HepG2 (cell line): Measurements from ENCODE around the gene MYOF. TPM values are rescaled to one million over a fixed set of nuclear protein-coding genes. Genes with fewer than 3 reads are reported as not detected.

ENCODE experiments used
- ATAC-seq: fragments of 200-7000 bp; cut with Tn5 transposase; 3 replicates; pipeline ENCODE4 v1.9.1; 2020; ENCODE audit warnings: mild to moderate bottlenecking, moderate library complexity
- BruUV-seq: library from RNA; stranded (reverse); fragments of 400-500 nt; replicated peaks from 2 replicates; lab custom pipeline; 2021; lab: Mats Ljungman, UMichigan
- CTCF ChIA-PET: fragments of 300-600 bp; formaldehyde crosslinking; extraction: SDS; loops from one replicate; lab custom pipeline; 2021; ENCODE audit warnings: low total read pairs, inconsistent platforms, low intra/inter-chr PET ratio; lab: Yijun Ruan, JAX
- POLR2A ChIA-PET: fragments of 350-600 bp; sonication (Branson Sonifier 250); formaldehyde crosslinking; loops from one replicate; lab custom pipeline; 2020; ENCODE audit warnings: antibody characterized with exemption, inconsistent platforms; lab: Yijun Ruan, JAX
- DNase-seq: peaks from one replicate; pipeline ENCODE4 v3.0.0-alpha.2; 2015; ENCODE audit warnings: low spot score
- FAIRE-seq: peaks from 3 replicates; lab custom pipeline; 2011; peaks lifted over from hg19 to GRCh38; lab: Jason Lieb, UNC
- H2AFZ ChIP-seq: one replicate; pipeline ENCODE4 v1.6.1; 2011; ENCODE audit warnings: low read length, inconsistent platforms
- H3K27ac ChIP-seq: fragments of 300-600 bp; 3 replicates; pipeline ENCODE4 v1.8.0; 2011; ENCODE audit warnings: mixed run types, mild to moderate bottlenecking, mixed read lengths, low read length, inconsistent platforms; ENCODE audit not compliant: insufficient read depth; ENCODE audit errors: extremely low read length
- H3K27me3 ChIP-seq, 2 experiments: fragments of 200-600 bp in 1 of 2; 2 replicates in 1 of 2; 3 replicates in 1 of 2; pipeline versions ENCODE4 v1.6.0 to v1.8.0; 2011; ENCODE audit warnings: low read length in 2 of 2, mild to moderate bottlenecking in 2 of 2, moderate library complexity in 2 of 2, inconsistent platforms in 1 of 2; ENCODE audit not compliant: insufficient read depth in 2 of 2, control insufficient read depth in 1 of 2
- H3K36me3 ChIP-seq, 2 experiments: fragments of 200-600 bp in 1 of 2; replicated peaks in 1 of 2; 2 replicates in 1 of 2; 3 replicates in 1 of 2; pipeline versions ENCODE4 v1.5.1 to v1.8.0; 2011; ENCODE audit warnings: low read length in 2 of 2, inconsistent platforms in 1 of 2; ENCODE audit not compliant: insufficient read depth in 2 of 2, control insufficient read depth in 1 of 2
- H3K4me1 ChIP-seq: 2 replicates; pipeline ENCODE4 v1.5.1; 2012; ENCODE audit warnings: low read length, inconsistent platforms; ENCODE audit not compliant: insufficient read depth
- H3K4me2 ChIP-seq: 2 replicates; pipeline ENCODE4 v1.6.0; 2011; ENCODE audit warnings: low read depth, low read length, inconsistent platforms
- H3K4me3 ChIP-seq, 3 experiments: fragments of 200-600 bp in 1 of 3; sonication (generic), shearing (Covaris generic) in 1 of 3; replicated peaks in 1 of 3; 2 replicates each; pipeline ENCODE4 v1.5.1; 2011 to 2016; ENCODE audit warnings: low read length in 3 of 3, inconsistent platforms in 2 of 3, low read depth in 2 of 3, mild to moderate bottlenecking in 2 of 3, control low read depth in 1 of 3, mixed read lengths in 1 of 3; ENCODE audit not compliant: insufficient read depth in 1 of 3
- H3K79me2 ChIP-seq: one replicate; pipeline ENCODE4 v1.6.1; 2011; ENCODE audit warnings: low read length, inconsistent platforms; ENCODE audit not compliant: insufficient read depth
- H3K9ac ChIP-seq: 2 replicates; pipeline ENCODE4 v1.6.0; 2011; ENCODE audit warnings: mild to moderate bottlenecking, low read depth, low read length, inconsistent platforms; ENCODE audit not compliant: insufficient read depth
- H3K9me3 ChIP-seq: 2 replicates; pipeline ENCODE4 v1.5.1; 2012; ENCODE audit warnings: mild to moderate bottlenecking, low read length
- H4K20me1 ChIP-seq: 2 replicates; pipeline ENCODE4 v1.6.0; 2011; ENCODE audit warnings: inconsistent platforms, mild to moderate bottlenecking, low read length, moderate library complexity; ENCODE audit not compliant: insufficient read depth
- CERS6 ChIP-seq: sonication (generic); formaldehyde crosslinking; IDR thresholded peaks from 2 replicates; pipeline ENCODE4 v1.5.0; 2020; ENCODE audit warnings: missing genetic modification reagents
- GATA4 ChIP-seq: sonication (generic); IDR thresholded peaks from 2 replicates; pipeline ENCODE4 v1.6.1; 2016; ENCODE audit warnings: antibody characterized with exemption, low read depth, borderline replicate concordance
- HNF4A ChIP-seq: sonication (generic); formaldehyde crosslinking; IDR thresholded peaks from 2 replicates; pipeline ENCODE4 v1.4.0; 2020; ENCODE audit warnings: missing genetic modification reagents
- IRX3 ChIP-seq: sonication (generic); formaldehyde crosslinking; IDR thresholded peaks from 2 replicates; pipeline ENCODE4 v1.8.1; 2023; ENCODE audit warnings: mild to moderate bottlenecking, low read depth, missing genetic modification reagents, borderline replicate concordance
- YEATS2 ChIP-seq: sonication (generic); formaldehyde crosslinking; IDR thresholded peaks from 2 replicates; pipeline ENCODE4 v1.4.0; 2020; ENCODE audit warnings: missing genetic modification reagents, borderline replicate concordance
- ZNF543 ChIP-seq: sonication (generic); formaldehyde crosslinking; IDR thresholded peaks from 2 replicates; pipeline ENCODE4 v1.4.0; 2020; ENCODE audit warnings: mild to moderate bottlenecking, missing genetic modification reagents
- WGBS: methylation state at CpG from one replicate; pipeline ENCODE4 v1.1.6; 2017; ENCODE audit warnings: low lambda C conversion rate; 5-methylcytosine and 5-hydroxymethylcytosine counted together
- in situ Hi-C: cut with HindIII; loops from 2 replicates; pipeline ENCODE4 v1.10.0; 2017; ENCODE audit warnings: low pct_unique_long_range_greater_than_20kb; ENCODE audit not compliant: extremely low pct_ligation_motif_present
- intact Hi-C: fragments of 100-400 bp; cut with micrococcal nuclease; formaldehyde crosslinking; loops from one replicate; pipeline ENCODE4 v1.10.0; 2022; ENCODE audit not compliant: unreplicated experiment
- polyA plus RNA-seq, 8 experiments: library from polyadenylated mRNA; depleted of rRNA in 3 of 8; stranded (reverse) in 7 of 8; unstranded in 1 of 8; fragments of >200 nt; fragmentation: Illumina TruSeq in 4 of 8; extraction: Trizol in 4 of 8; gene quantifications; 2 replicates each; pipeline versions ENCODE4 v1.2.1 to v1.2.3, GENCODE V29; 2011 to 2016; ENCODE audit warnings: low read depth in 4 of 8, missing spikeins in 1 of 8, mixed read lengths in 1 of 8; ENCODE audit not compliant: insufficient read depth in 1 of 8
- total RNA-seq, 5 experiments: library from RNA; depleted of rRNA; stranded (reverse); fragments of >200 nt; fragmentation: Illumina TruSeq; extraction: Trizol; gene quantifications; 2 replicates each; pipeline ENCODE4 v1.2.3, GENCODE V29; 2016; ENCODE audit warnings: low read depth in 1 of 5

MYOF gene
- total and polyA plus RNA-seq, 2 of the 13 experiments (the other 11 are each of a cell fraction or from before 2014, with no cell fraction given) = 0.18 to 0.42 TPM

- H3K79me2 ChIP-seq = no peaks in the 10 kb centered on the region
- in situ Hi-C loops = loop anchor here (5.0 kb wide), 1 partner anchor 102 kb away; the partner anchor contains the start of gene MYOF
- TF ChIP-seq YEATS2 (CRISPR knock-in tag) = no peak
- TF ChIP-seq ZNF543 (CRISPR knock-in tag) = no peak
- no peak for TF ChIP-seq IRX3 (CRISPR knock-in tag)
- TF ChIP-seq CERS6 = no peak
- no peak for TF ChIP-seq GATA4
- no peak for TF ChIP-seq HNF4A (CRISPR knock-in tag)
- TF ChIP-seq, all 625 proteins: peak for 0
- BruUV-seq = no TSS peak
- H3K27me3 ChIP-seq = no peaks in the 10 kb centered on the region; a peak in 1 of 5 replicates
- H3K9ac ChIP-seq = no peak overlapping the region
- FAIRE-seq = no peak
- WGBS = 53% methylated on average over 5 of the region's 5 CpGs
- no peaks in the 10 kb centered on the region for H4K20me1 ChIP-seq
- H2AFZ ChIP-seq = no peak overlapping the region
- no peak overlapping the region for H3K27ac ChIP-seq
- no peak overlapping the region for H3K4me3 ChIP-seq
- no peaks in the 10 kb centered on the region for H3K36me3 ChIP-seq
- intact Hi-C loops = no loop called here
- ChIA-PET CTCF (no interaction called here), POLR2A (no interaction called here)
- no peak for ATAC-seq
- no peak overlapping the region for H3K4me2 ChIP-seq
- no peak for DNase-seq
- peaks cover 10% of the 10 kb centered on the region for H3K4me1 ChIP-seq
- H3K9me3 ChIP-seq = no peaks in the 10 kb centered on the region
Observed at GRCh38 chr10:93379731-93380575, 102.2 kb downstream of the MYOF start.
